ENCODE data around the gene TMSB4X. TPM values are rescaled to one million over a fixed set of nuclear protein-coding genes. Genes with fewer than 3 reads are reported as not detected.

Gene TMSB4X
- polyA plus RNA-seq, 1 of the 3 experiments (the other 2 are of a cell fraction) = 4,830 TPM

DNA sequence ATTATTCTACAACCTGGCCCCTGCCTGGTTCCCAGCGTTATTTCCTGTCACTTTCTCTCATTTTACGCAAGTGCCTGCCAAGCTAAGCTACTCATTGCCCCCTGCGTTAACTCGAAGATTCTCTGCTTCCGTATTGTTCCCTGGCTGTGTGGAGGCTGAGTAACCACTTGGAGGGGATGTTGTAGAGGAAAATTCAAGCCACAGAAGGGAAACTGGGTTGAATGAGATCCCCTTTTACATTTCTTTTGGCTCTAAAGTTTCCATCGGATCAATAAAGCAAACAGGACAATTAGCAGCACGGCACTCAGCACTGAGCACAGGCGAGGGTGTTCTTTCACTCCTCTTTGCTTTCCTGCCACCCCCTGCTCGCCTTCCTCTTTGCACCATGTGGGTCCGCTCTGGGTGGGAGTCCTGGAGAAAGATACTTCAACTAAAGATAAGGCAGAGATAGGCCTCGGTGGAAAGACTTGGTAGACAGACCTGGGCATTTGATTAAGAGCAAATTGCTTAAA lies 4.2 kb upstream of the TMSB4X start:
- H4K20me1 ChIP-seq (ENCODE audit: insufficient read depth) = peaks cover 7% of the 10 kb centered on the region; the same call in 1 of the 2 replicates
- no peaks in the 10 kb centered on the region for H3K27me3 ChIP-seq (ENCODE audit: insufficient read depth)
- H3K9ac ChIP-seq = peak overlapping the region; percentile 63; the same call in 1 of the 2 replicates
- TF ChIP-seq RAD21 (IDR thresholded peaks at IDR 0.05; ENCODE audit: low read length) (peak; percentile 65), GABPA (IDR thresholded peaks at IDR 0.05; ENCODE audit: low read depth) (no peak), SMC3 (IDR thresholded peaks at IDR 0.05; ENCODE audit: low read depth, low read length) (peak; percentile 47)
- TF ChIP-seq, protein P1, sequence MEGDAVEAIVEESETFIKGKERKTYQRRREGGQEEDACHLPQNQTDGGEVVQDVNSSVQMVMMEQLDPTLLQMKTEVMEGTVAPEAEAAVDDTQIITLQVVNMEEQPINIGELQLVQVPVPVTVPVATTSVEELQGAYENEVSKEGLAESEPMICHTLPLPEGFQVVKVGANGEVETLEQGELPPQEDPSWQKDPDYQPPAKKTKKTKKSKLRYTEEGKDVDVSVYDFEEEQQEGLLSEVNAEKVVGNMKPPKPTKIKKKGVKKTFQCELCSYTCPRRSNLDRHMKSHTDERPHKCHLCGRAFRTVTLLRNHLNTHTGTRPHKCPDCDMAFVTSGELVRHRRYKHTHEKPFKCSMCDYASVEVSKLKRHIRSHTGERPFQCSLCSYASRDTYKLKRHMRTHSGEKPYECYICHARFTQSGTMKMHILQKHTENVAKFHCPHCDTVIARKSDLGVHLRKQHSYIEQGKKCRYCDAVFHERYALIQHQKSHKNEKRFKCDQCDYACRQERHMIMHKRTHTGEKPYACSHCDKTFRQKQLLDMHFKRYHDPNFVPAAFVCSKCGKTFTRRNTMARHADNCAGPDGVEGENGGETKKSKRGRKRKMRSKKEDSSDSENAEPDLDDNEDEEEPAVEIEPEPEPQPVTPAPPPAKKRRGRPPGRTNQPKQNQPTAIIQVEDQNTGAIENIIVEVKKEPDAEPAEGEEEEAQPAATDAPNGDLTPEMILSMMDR (IDR thresholded peaks at IDR 0.05) = peak; percentile 63
- no peaks in the 10 kb centered on the region for H3K9me3 ChIP-seq
- H3K9me2 ChIP-seq = no peaks in the 10 kb centered on the region
- no peak for DNase-seq
- peaks cover 0 to 7% of the 10 kb centered on the region in 2 experiments for H3K36me3 ChIP-seq (replicated peaks in 1 of 2; ENCODE audit: control insufficient read depth in 1 of 2, insufficient read depth in 2 of 2, low read length in 1 of 2)
- 52% methylated on average over 11 of the region's 11 CpGs for WGBS (ENCODE audit: low lambda C conversion rate)
- peak overlapping the region; percentile 68 for H3K4me2 ChIP-seq
- ChIA-PET CTCF (interaction anchor here (0.8 to 1.0 kb wide), 2 partner anchors 517 to 519 kb away, joined by 3 to 5 read pairs; no protein-coding TSS in a partner anchor), POLR2A (no interaction called here)
- H3K4me1 ChIP-seq (ENCODE audit: control insufficient read depth in 1 of 2, insufficient read depth in 2 of 2, low read depth in 1 of 2, low read length in 1 of 2) = peaks cover 0 to 12% of the 10 kb centered on the region in 2 experiments; a peak in 2 of 4 replicates
- peaks cover 24% of the 10 kb centered on the region for H3K79me2 ChIP-seq (ENCODE audit: insufficient read depth)
- H3K4me3 ChIP-seq (ENCODE audit: low read depth in 2 of 2, low read length in 1 of 2) = no peak overlapping the region; a peak in 1 of 4 replicates
- peak overlapping the region; percentile 76; the same call in 1 of the 2 replicates for H2AFZ ChIP-seq (ENCODE audit: low read depth)
- peak overlapping the region in 1 of 2 experiments; percentile 78; a peak in 2 of 4 replicates for H3K27ac ChIP-seq (ENCODE audit: low read depth in 2 of 2, low read length in 1 of 2)
- peaks cover 26% of the 10 kb centered on the region for H3F3A ChIP-seq (replicated peaks; ENCODE audit: insufficient read depth)

DNA sequence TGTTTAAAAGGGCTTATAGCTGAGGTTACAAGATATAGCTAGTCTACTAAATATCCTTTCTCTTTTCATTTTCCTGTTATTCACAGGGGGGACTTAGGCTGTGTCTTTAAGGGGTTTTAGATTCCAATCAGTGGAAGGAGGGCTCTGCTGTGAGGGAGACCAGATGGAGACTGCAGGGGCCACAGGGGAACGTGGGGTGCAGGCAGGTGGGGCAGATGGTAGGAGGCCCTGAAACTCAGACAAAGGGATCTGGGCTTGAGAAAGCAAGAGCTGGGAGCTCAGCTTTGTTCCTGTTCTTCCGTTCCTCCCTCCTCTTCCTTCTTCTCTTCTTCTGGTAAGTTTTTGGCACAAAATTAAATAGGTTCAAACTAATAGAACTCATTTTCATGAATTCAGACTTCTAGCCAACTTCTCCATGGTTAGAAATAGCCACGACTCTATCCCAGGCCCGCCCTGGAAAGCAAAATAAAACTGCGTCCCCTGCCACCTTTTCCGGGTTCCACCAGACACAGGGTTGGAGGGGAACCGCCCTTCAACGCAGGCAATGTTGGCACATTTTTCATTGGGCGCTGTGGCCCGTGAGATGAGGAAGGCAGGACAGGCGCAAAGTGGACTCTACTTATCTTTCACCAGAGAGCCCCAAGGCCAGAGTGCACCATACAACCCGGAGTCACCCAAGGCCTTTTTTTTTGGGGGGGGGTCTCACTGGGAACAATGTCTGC lies 3.5 kb upstream of the TMSB4X start:
- Histone ChIP-seq H3K36me3 (replicated peaks in 1 of 2; ENCODE audit: control insufficient read depth in 1 of 2, insufficient read depth in 2 of 2, low read length in 1 of 2) (peaks cover 0 to 11% of the 10 kb centered on the region in 2 experiments), H3K79me2 (ENCODE audit: insufficient read depth) (peaks cover 31% of the 10 kb centered on the region), H3K27me3 (ENCODE audit: insufficient read depth) (no peaks in the 10 kb centered on the region), H3K4me3 (ENCODE audit: low read depth in 2 of 2, low read length in 1 of 2) (no peak overlapping the region), H2AFZ (ENCODE audit: low read depth) (peak overlapping the region; percentile 76), H3K9ac (peak overlapping the region; percentile 63; the same call in 1 of the 2 replicates), H3K4me2 (peak overlapping the region; percentile 68), H3K9me2 (no peaks in the 10 kb centered on the region), H3K9me3 (no peaks in the 10 kb centered on the region), H3F3A (replicated peaks; ENCODE audit: insufficient read depth) (peaks cover 33% of the 10 kb centered on the region), H3K27ac (ENCODE audit: low read depth in 2 of 2, low read length in 1 of 2) (peak overlapping the region in 1 of 2 experiments; percentile 78; a peak in 2 of 4 replicates), H3K4me1 (ENCODE audit: control insufficient read depth in 1 of 2, insufficient read depth in 2 of 2, low read depth in 1 of 2, low read length in 1 of 2) (peaks cover 0 to 12% of the 10 kb centered on the region in 2 experiments; a peak in 2 of 4 replicates), H4K20me1 (ENCODE audit: insufficient read depth) (peaks cover 10% of the 10 kb centered on the region; the same call in 1 of the 2 replicates)
- no peak for DNase-seq
- ChIA-PET POLR2A (no interaction called here), CTCF (interaction anchor here (0.8 to 0.9 kb wide), 2 partner anchors 24 to 517 kb away, joined by 3 read pairs; no protein-coding TSS in a partner anchor)
- no peak for TF ChIP-seq CHD2 (IDR thresholded peaks at IDR 0.05; ENCODE audit: low read length, partially characterized antibody)
- TF ChIP-seq, protein P2, sequence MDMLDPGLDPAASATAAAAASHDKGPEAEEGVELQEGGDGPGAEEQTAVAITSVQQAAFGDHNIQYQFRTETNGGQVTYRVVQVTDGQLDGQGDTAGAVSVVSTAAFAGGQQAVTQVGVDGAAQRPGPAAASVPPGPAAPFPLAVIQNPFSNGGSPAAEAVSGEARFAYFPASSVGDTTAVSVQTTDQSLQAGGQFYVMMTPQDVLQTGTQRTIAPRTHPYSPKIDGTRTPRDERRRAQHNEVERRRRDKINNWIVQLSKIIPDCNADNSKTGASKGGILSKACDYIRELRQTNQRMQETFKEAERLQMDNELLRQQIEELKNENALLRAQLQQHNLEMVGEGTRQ (IDR thresholded peaks at IDR 0.05; ENCODE audit: borderline replicate concordance, low read depth, low read length) = no peak
- TF ChIP-seq, protein P3, sequence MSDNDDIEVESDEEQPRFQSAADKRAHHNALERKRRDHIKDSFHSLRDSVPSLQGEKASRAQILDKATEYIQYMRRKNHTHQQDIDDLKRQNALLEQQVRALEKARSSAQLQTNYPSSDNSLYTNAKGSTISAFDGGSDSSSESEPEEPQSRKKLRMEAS (IDR thresholded peaks at IDR 0.05; ENCODE audit: low read depth) = no peak
- TF ChIP-seq TCF12 (IDR thresholded peaks at IDR 0.05) = no peak
- no peak for TF ChIP-seq SMC3 (IDR thresholded peaks at IDR 0.05; ENCODE audit: low read depth, low read length)
- TF ChIP-seq, protein P4, sequence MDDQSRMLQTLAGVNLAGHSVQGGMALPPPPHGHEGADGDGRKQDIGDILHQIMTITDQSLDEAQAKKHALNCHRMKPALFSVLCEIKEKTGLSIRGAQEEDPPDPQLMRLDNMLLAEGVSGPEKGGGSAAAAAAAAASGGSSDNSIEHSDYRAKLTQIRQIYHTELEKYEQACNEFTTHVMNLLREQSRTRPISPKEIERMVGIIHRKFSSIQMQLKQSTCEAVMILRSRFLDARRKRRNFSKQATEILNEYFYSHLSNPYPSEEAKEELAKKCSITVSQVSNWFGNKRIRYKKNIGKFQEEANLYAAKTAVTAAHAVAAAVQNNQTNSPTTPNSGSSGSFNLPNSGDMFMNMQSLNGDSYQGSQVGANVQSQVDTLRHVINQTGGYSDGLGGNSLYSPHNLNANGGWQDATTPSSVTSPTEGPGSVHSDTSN (IDR thresholded peaks at IDR 0.05) = no peak
- TF ChIP-seq RAD21 (IDR thresholded peaks at IDR 0.05; ENCODE audit: low read length) = no peak
- no peak for TF ChIP-seq SIN3A (IDR thresholded peaks at IDR 0.05; ENCODE audit: borderline replicate concordance, low read depth, low read length)
- TF ChIP-seq NRF1 (IDR thresholded peaks at IDR 0.05; ENCODE audit: low read depth, low read length) = no peak
- TF ChIP-seq MEF2A (IDR thresholded peaks at IDR 0.05; ENCODE audit: borderline replicate concordance, low read depth) = no peak
- 78% methylated on average over 12 of the region's 12 CpGs for WGBS (ENCODE audit: low lambda C conversion rate)
